Measurements from ENCODE around the gene POLR2E.

The POLR2E gene

GRCh38 chr19:1062387-1063029 is 32.7 kb downstream of the POLR2E start:
- no peak for DNase-seq

DNA sequence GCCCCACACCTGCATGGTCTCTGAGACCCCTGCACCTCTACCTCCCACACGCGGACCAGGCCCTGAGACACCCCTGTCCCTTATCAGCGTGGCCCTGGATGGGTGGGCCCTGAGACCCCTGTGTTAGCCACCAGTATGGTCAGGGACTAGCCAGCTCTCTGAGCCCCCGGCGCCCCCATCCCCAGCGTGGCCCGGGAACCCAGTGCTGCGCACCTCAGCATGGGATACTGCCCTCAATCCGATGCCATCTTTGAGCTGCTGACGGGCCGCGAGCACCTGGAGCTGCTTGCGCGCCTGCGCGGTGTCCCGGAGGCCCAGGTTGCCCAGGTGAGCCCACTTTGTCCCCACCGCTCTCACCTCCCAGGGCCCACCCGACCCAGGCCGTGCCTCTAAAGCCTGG is 33.2 kb downstream of the POLR2E start:
- DNase-seq = no peak

DNA sequence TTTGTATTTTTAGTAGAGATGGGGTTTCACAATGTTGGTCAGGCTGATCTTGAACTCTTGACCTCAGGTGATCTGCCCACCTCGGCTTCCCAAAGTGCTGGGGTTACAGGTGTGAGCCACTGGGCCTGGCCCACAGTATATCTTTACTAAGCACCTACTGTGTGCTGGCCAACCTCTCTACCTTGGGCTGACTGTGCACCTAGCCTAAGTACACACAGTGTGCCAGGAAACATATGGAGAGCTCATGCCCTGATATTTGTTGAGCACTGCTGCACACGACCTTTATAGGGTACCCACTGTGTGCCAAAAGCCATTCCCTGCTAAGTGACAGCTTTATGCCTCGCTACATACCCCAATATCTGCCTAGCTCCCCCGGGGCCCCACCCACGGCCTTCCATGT is 34.5 kb downstream of the POLR2E start:
- no peak for DNase-seq

DNA sequence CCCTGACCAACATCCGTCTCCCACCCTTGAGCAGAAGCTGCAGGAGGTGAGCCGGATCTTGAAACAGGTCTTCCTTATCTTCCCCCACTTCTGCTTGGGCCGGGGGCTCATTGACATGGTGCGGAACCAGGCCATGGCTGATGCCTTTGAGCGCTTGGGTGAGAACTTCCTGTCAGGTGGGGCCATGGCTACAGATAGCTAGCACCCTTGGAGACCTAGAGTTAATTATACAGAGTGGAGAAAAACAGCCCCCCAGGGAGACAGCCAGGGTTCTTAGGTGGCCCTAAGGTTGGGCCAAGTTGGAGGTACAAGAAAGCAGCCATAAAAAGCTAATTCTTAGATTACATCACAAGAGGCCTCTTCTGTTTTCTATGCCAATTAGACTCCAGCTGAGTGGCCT is 37.1 kb downstream of the POLR2E start:
- no peak for DNase-seq

DNA sequence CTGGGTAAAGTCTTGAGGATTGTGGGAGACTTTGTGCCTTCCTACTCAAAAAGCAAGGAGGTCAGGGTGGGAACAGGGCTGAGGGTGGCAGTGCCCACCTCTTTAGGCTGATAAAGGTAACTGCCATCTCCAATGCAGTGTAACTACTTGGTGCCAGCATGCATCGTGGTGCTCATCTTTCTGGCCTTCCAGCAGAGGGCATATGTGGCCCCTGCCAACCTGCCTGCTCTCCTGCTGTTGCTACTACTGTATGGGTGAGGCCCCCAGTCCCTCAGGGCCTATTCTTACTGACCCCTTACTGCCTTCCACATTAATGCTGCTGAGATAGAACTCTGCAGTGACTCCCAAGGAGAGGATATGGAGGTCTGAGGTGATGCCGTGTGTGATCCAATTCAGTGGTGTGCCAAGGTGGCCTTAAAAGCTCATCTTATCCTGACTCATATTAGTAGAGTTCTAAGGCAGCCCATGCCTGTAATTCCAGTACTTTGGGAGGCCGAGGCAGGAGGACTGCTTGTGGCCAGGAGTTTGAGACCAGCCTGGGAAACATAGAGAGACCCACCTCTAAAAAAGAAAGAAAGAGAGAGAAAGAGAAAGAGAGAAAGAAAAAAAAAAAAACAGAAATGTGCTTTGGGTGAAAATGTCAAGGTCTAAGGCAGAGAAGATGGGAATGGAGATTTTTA is 37.9 kb downstream of the POLR2E start:
- DNase-seq = no peak

DNA sequence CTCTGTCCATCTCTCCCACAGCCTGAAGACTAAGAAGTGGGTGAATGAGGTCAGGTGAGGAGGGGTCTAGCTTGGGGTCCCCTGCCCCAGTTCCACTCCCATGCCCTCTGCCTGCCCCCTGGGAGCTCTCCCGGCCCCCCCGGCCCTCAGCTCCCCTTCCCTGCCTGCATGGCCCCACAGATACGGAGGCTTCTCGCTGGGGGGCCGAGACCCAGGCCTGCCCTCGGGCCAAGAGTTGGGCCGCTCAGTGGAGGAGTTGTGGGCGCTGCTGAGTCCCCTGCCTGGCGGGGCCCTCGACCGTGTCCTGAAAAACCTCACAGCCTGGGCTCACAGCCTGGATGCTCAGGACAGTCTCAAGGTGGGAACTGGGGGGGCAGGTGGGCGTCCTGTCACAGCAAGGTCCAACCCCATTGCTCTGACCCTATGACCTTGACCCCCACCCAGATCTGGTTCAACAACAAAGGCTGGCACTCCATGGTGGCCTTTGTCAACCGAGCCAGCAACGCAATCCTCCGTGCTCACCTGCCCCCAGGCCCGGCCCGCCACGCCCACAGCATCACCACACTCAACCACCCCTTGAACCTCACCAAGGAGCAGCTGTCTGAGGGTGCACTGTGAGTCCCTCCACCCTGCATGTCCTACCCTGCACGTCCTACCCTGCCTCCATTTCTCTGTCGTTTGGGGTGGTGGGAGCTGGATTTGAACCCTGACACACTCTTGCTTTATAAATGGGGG is 39.1 kb downstream of the POLR2E start:
- DNase-seq = no peak

DNA sequence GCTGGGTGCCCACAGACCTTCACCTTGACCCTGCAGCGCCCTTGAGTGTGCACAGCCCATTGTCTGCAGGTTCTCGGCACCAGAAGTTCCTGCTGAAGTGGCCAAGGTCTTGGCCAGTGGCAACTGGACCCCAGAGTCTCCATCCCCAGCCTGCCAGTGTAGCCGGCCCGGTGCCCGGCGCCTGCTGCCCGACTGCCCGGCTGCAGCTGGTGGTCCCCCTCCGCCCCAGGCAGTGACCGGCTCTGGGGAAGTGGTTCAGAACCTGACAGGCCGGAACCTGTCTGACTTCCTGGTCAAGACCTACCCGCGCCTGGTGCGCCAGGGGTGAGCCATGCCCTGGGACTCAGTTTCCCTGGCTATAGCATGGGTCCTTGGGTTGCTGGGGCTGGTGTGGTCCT is 40.1 kb downstream of the POLR2E start:
- DNase-seq = no peak

GRCh38 chr19:1054102-1055027 is 40.8 kb downstream of the POLR2E start:
- no peak for DNase-seq

DNA sequence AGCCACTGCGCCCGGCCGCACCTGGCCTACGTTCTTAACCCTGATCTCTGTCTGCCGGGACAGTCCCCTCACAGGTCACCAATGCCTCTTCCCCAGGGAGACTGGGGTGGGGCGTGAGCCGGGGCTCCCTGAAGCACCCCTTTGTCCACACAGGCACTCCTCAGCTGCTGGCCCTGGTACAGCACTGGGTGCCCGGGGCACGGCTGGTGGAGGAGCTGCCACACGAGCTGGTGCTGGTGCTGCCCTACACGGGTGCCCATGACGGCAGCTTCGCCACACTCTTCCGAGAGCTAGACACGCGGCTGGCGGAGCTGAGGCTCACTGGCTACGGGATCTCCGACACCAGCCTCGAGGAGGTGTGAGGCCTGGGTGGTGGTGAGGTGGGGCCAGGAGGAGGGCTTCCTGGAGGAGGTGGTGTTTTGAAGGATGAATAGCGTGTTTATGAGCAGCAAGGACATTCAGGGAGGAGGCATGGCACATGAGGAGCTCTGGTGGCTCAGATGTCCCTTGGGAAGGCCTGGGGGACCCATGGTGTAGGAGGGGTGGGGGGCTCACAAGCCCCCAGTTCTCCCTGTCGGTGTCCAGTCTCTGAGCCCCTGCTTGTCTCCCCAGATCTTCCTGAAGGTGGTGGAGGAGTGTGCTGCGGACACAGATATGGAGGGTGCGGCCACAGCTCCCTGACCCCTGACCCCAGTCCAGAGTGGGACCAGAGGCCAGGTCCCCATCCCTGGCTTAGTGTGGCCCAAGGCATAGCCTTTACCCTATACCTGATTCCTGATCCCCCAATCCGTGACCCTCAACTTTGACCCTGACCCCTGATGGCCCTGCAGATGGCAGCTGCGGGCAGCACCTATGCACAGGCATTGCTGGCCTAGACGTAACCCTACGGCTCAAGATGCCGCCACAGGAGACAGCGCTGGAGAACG is 41.7 kb downstream of the POLR2E start:
- no peak for DNase-seq

DNA sequence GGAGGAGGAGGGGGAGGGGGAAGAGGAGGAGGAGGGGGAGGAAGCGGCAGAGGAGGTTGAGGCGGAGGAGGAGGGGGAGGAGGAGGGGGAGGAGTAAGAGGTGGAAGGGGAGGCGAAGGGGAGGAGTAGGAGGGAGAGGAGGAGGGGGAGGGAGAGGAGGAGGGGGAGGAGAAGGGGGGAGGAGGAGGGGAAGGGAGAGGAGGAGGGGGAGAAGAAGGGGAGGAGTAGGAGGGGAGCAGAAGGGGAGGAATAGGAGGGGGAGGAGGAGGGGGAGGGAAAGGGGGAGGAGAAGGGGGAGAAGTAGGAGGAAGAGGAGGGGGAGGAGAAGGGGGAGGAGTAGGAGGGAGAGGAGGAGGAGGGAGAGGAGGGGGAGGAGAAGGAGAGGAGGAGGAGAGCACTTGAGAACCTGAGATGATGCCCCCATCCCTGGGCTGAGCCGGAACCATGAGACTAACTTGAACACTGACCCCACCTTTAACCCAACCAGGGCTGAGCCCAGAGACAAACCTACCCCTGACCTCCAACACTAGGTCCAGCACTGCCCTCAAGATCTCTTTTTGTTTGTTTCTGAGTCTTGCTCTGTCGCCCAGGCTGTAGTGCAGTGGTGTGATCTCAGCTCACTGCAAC is 42.7 kb downstream of the POLR2E start:
- DNase-seq = no peak

DNA sequence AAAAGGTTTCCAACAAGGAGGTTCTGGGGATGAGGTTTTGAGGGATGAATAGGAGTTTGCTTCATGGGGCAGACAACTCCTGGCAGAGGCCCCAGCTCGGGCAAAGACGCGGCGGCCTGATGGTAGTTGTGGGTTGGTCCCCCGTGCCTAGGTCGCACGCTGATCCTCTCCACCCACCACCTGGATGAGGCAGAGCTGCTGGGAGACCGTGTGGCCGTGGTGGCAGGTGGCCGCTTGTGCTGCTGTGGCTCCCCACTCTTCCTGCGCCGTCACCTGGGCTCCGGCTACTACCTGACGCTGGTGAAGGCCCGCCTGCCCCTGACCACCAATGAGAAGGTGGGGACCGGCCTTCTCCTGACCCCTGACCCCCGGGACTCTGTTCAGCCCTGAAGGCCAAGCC is 43.4 kb downstream of the POLR2E start:
- no peak for DNase-seq

DNA sequence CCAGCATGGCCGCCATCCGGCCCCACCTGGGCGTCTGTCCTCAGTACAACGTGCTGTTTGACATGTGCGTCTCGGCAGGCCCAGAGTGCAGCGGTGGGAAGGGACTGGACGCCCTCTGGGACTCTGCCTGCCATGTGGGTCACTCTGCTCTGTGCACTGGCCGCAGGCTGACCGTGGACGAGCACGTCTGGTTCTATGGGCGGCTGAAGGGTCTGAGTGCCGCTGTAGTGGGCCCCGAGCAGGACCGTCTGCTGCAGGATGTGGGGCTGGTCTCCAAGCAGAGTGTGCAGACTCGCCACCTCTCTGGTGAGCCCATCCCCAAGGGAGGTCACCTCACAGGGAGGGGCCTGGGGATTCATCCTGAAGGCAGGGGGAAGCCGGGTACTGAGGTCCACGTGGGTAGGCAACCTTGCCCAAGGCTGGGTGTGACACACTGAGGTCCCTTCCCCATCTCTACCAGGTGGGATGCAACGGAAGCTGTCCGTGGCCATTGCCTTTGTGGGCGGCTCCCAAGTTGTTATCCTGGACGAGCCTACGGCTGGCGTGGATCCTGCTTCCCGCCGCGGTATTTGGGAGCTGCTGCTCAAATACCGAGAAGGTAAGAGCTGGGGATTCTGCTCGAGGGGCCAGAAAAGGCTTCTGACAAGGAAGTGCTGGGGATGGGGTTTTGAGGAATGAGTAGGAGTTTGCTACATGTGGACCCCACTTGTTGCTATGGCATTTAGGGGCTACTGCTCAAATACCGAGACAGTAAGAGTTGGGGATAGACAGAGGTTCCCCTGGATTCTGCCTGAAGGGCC is 44.0 kb downstream of the POLR2E start:
- DNase-seq = no peak

DNA sequence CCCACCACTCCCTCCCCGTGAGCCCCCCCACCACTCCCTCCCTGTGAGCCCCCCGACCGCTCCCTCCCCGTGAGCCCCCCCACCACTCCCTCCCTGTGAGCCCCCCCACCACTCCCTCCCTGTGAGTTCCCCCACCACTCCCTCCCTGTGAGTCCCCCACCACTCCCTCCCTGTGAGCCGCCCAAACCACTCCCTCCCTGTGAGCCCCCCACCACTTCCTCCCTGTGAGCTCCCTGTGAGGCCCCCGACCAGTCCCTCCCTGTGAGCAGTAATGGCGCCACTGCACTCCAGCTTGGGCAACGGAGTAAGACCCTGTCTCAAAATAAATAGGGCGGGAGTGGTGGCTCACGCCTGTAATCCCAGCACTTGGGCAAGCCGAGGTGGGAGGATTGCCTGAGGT is 45.4 kb downstream of the POLR2E start:
- DNase-seq = no peak

DNA sequence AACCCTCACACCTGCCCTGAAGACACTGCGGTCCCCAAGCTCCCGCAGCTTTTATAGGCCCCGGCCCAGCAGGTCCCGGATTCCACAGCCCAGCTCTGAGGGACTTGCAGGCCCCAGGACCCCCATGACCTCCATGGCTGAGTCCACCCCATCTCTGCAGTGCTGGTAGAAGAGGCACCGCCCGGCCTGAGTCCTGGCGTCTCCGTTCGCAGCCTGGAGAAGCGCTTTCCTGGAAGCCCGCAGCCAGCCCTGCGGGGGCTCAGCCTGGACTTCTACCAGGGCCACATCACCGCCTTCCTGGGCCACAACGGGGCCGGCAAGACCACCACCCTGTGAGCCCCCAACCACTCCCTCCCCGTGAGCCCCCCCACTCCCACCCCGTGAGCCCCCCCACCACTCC is 46.1 kb downstream of the POLR2E start:
- DNase-seq = no peak

GRCh38 chr19:1047696-1048147 is 47.5 kb downstream of the POLR2E start:
- no peak for DNase-seq

- no peak for DNase-seq
Observed at GRCh38 chr19:1046836-1047695, 48.1 kb downstream of the POLR2E start.

GRCh38 chr19:1046117-1046626 is 49.0 kb downstream of the POLR2E start:
- DNase-seq = no peak

- DNase-seq = peak in 1 of 4 experiments; percentile 29
Observed at GRCh38 chr19:1045247-1045603, 50.0 kb downstream of the POLR2E start.
